GM19324 (cell line): ENCODE measurements around the gene VPS37B.

Experiments used
- ATAC-seq: cut with Tn5 transposase; IDR thresholded peaks from one replicate; pipeline ENCODE4 v1.9.1; 2021; ENCODE audit warnings: mild to moderate bottlenecking, moderate library complexity; ENCODE audit not compliant: unreplicated experiment, low FRiP score

The VPS37B gene

DNA sequence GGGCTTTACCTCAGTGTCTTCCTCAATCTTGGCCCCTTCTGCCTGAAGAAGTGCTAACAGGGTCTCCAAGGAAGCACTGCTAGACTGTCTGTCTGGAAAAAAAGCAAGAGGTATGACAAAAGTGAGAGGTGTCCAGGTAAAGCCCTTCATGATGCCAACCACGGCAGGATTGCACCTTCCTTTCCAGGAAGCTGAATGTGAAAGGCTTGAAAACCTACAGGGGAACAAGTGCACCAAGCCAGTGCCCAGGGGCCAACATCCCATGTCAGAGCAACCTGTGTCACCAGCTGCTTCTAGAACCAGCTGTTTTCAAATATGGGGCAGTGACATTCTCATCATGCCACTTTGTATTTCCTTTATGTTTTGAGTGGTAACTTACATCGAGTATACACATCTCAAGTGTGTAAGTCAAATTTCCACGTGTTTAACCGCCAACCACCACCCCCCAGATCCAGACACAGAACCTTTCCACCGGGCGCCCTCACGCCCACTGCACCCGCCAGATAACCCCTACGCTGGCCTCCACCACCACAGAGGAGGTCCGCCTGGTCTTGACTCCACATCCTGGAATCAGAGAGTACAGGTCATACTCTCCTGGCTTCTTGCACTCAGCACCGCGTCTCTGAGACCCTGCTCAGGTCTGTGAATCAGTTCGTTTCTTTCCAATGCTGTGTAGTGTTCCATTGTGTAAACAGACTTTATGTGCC lies 27.3 kb downstream of the VPS37B start:
- no peak for ATAC-seq

DNA sequence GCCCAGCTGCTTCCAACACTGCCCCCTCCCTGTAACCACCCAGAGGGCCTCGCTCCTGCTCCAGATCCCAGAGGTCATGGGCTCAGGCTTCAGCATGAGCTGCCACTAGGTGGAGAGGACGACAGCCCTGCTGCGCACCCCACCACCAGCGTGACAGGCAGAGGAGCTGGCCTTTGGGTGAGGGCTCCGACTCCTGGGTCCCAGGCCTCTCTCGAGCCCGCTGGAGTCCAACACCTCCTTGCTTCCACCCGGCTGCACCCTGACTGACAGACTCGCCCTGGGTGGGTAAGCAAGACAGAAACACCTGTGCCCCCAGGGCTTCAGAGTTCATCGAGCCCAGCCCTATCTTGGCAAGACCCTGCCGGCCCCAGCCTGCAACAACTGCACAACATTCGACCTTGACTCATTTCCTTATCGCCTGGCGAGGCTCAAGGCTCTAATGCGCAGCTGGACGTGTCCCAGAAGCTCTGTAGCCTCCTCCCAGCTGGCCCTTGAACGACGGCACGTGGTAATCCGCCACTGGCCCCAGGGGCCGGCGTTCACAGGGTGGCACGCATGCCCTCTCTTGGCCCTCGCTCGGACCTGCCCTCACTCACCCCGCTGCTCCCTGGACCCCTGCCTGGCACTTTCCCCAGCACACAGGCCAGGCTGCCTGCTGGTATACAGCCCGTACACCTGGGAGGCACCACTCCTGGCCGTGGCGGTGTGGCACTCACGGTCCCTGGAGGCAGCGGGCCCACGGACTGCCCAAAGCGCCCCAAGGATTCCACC lies 28.0 kb downstream of the VPS37B start:
- ATAC-seq: no peak

DNA sequence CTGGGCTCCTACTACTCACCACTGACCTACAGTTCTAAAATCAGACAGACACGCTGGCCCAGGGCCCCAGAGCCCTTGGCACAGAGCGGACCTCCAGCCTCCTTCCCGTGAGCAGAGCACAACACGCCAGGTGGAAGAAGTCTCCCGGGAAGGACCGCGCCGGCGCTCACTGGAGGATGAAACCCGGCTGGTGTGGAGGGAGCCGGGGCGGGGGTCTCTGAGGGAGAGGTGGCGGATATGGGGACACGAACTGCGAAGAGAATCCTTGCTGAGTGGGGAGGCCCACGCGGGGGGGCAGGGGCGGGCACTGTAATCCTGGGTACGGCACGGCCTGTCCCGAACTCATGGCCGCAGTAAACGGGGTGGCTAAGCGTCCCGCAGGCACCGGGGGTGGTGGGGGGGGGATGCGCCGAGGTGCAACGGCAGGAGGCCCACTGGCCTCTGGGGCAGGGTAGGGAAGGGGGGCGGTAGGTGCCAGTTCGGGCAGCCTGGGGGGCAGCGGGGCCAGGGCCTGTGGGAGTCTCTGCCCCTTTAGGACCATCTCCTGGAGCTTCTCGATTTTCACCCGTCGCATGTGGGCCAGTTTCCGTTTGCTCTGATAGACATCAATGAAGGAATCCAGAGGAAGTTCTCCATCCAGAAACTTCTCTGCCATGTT lies 28.8 kb downstream of the VPS37B start:
- ATAC-seq: no peak

DNA sequence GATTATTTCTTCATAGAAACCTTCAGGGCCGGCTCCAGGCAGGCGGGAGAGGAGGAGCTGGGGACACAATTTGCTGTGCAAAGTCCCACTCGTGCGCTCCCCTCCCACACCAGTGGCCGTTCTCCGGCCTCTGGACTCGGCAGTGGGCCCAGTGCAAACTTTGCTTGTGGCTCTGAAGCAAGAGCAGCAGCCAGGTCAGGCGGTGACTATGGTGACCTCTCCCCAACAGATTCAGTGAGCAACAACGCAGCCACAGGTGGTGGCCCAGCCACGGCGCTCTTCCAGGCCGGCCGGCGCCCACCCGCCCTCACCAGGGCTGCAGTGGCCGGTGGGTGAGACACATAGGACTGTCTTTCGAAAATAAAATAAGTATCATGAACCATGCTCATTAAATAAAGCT lies 29.5 kb downstream of the VPS37B start:
- ATAC-seq: no peak

DNA sequence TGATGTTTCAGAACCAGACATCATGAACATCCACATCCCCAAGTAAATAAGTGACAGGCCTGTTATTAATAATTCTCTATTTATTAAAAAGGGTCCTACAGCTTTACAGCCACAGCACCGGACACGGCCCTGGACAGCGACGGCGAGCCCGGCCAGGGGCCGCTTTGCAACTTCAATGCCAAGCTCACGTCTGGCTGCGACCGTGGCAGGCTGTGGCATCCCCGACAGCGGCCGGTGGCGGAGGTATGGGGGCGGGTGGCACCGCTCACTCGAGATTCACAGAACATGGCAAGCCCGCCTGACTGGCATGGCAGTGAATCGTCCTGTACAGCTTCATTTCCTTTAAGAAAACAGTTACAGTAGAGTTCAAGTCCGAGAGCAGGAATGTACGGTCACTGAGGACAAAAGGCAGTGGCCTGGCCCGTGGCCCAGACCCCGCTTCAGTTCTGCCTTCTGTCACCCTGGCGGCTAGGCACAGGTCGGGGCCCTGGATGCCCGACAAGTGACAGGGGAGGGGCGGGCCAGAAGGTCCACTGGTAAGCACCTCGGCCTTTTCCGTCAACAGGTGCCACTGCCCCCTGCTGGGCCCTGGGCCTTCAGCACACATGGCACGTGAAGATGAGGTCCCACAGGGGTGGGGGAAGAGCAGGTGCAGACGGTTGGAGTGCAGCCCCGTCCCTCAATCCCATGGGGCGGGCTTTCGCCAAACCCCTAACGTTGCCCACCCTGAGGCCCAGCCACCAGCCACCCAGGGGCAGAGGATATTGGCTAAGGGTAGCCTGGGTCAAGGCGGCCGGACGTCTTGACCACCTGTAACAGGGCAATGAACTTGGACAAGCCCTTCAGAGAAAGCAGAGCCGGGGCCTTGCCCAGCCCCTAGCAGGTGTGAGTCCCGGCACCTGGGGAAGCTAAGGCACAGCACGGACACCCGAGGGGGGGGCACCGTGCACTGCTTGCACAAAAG lies 30.4 kb downstream of the VPS37B start:
- no peak for ATAC-seq

DNA sequence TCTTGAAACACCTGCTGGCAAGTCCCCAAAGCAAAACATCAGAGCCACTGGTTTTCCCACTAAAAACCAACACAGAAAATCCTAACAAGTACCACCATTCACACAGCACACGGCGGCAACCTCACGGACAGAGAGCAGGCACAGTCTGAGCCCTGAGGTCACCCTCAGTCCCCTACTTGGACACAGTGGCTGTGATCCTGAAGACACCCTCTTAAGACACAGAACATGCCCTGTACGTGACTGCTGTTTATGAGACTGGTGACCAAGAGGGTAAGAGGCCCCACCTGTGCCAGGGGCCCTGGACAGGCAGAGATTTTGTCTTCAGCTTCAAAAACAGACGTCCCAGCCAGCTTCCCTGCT lies 31.1 kb downstream of the VPS37B start:
- ATAC-seq: no peak

DNA sequence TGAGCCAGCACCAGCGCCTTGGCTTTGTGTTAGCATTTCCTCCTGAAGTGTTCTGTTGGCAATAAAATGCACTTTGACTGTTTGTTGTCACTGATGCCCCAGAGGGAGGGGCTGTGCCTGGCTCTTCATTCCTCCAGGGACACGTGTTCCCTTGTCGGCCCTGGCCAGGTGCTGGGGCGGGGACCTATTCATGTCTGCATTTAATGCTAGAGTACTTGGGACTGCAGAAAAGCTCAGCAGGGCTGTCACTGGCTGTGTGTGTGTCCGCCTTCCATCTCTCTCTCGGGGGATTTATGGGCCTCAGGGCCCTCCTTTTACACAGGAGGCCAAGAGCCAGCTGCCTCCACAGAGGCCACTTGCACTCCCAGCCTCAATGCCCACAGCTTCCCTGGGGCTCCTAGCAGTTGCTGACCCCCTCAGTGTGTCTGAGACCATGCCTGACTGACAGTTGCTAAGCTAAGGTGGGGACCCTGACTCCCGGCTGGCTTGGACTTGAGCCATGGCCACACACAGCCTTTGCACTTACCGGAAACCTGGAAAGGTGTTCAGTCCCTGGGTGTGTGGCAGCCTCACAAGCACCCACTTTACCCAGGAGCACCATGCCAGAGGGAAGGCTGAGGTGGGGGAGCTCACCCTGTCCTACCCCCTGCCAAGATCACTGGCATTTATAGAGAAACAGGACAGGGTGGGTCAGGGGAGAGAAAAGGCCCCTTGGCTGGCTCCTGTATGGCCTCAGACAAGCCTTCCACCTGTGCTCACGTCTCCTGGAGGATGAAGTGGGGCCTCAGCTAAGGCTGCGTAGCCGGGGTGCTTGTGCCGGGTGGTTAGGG lies 32.8 kb downstream of the VPS37B start:
- ATAC-seq: no peak

DNA sequence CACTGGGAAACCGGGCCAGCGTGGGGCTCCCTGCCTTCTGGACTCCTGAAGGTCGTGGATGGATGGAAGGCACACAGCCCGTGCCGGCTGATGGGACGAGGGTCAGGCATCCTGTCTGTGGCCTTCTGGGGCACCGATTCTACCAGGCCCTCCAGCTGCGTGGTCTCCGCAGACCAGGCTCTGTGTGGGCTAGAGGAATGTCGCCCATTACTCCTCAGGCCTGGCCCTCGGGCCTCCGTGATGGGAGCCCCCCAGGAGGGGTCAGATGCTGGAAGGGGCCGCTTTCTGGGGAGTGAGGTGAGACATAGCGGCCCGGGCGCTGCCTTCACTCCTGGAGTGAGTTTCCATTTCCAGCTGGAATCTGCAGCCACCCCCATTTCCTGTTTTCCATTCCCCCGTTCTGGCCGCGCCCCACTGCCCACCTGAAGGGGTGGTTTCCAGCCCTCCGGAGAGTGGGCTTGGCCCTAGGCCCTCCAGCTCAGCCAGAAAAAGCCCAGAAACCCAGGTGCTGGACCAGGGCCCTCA lies 33.8 kb downstream of the VPS37B start:
- no peak for ATAC-seq

DNA sequence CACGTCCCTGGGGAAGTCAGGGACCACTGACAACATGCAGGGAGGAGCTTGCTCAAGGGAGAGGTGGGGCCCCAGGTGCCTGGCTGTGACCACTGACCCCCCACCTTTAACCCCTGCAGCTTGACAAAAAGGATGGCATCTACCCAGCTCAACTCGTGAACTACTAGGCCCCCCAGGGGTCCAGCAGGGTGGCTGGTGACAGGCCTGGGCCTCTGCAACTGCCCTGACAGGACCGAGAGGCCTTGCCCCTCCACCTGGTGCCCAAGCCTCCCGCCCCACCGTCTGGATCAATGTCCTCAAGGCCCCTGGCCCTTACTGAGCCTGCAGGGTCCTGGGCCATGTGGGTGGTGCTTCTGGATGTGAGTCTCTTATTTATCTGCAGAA lies 34.3 kb downstream of the VPS37B start:
- no peak for ATAC-seq

DNA sequence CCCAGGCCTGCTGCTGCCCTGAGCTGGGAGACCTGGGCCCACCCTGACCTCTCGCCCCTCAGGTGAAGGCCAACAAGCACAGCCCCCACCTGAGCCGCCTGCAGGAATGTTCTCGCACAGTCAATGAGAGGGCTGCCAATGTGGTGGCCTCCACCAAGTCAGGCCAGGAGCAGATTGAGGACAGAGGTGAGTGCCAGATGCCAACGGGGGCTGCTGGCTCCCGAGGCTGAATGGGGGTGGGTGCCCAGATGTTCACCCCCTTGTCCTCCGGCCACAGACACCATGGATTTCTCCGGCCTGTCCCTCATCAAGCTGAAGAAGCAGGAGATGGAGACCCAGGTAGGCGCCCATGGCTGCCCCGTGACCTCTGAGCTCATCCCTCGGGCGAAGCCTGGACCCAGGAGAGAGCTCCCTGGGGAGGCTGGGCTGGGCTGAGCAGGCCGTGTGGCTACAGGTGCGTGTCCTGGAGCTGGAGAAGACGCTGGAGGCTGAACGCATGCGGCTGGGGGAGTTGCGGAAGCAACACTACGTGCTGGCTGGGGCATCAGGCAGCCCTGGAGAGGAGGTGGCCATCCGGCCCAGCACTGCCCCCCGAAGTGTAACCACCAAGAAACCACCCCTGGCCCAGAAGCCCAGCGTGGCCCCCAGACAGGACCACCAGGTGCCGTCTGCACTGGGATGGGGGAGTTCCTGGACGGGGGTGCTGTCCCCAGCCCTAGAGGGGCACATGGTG lies 34.9 kb downstream of the VPS37B start:
- no peak for ATAC-seq

DNA sequence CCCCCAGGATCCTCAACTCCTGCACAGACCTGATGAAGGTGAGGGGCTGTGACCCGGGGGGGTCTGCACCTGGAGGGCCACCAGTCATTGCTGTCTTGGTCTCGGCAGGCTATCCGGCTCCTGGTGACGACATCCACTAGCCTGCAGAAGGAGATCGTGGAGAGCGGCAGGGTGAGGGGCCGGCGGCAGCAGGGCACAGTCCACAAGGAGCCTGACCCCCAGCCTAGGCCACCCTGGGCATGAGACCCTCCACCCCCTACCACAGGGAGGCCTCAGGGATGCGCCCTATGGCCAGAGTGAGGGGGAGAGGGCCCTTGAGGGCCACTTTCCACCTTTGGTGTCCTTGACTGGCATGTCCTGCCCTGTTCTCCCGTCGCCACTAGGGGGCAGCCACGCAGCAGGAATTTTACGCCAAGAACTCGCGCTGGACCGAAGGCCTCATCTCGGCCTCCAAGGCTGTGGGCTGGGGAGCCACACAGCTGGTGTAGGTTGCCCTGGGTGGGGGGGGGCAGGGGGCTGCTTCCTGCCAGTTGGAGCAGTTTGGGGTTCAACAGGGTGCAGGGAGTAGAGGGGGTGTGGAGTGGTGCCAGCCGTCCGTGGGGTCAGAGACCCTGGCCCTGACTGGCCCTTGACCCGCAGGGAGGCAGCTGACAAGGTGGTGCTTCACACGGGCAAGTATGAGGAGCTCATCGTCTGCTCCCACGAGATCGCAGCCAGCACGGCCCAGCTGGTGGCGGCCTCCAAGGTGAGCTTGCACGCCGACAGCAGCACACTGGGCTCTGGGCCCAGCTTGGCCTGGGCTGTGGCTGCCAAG lies 35.7 kb downstream of the VPS37B start:
- ATAC-seq: no peak

DNA sequence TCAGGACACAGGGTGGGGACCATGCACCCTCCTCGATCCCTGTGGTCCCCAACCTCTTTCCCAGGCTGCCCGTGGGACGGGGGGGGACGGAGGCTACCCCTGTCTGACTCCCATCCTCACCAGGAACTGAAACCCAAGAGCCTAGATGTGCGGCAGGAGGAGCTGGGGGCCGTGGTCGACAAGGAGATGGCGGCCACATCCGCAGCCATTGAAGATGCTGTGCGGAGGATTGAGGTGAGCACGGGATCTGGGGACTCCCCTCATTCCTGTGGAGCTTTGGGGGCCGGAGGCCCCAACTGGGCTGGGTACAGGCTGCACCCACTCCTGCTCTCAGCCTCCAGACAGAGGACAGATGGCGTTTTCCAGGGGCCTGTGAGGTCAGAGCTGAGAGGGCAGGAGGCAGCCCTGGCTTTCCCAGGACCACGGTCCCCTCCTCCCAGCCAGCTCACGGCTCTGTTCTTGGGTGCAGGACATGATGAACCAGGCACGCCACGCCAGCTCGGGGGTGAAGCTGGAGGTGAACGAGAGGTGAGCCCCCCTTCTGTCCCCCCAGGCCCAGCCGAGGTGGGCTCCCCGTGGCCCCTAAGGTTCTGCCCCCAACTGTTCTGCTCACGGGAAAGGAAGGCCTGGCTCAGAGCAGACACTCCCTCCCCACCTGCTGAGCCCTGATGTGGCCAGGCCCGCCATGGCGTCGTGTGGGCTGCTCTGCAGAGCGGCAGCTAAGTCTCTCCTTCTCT lies 36.5 kb downstream of the VPS37B start:
- no peak for ATAC-seq

DNA sequence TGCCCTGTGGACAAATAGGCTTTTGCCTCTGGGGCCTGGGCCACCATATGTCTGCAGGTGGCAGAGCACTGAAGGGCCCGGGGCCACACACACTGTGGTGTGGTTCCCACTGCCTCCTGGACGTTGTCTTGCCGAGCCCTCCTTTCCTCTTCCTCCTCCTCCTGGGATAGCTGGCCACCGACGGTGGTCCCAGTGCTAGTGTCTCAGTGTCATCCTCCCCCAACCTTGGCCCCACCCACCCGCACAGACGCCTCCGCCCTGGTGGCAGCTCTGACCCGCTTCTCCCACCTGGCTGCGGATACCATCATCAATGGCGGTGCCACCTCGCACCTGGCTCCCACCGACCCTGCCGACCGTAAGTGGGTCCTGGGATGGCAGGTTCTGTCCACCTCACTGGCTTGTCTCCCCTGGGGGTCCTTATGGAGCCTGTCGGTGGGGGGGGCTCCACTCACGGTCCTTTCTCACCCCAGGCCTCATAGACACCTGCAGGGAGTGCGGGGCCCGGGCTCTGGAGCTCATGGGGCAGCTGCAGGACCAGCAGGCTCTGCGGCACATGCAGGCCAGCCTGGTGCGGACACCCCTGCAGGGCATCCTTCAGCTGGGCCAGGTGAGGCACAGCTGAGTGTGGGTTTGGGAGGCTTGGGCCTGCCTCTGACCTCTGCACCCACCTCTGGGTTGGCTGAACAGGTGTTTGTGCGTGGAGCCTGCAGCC lies 37.2 kb downstream of the VPS37B start:
- no peak for ATAC-seq

DNA sequence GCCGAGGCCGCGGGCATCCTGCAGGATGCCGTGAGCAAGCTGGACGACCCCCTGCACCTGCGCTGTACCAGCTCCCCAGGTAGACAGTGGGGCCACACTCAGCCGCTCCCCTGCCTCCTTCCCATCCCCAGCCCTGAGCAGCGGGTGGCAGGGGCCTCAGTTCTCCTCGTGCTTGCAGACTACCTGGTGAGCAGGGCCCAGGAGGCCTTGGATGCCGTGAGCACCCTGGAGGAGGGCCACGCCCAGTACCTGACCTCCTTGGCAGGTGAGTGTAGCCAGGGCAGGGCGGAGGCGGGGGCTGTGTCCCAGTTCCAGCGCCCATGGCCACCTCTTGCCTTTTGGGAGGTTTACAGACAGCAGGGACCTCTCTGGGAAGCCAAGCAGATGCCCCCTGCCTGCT lies 37.8 kb downstream of the VPS37B start:
- ATAC-seq: no peak

DNA sequence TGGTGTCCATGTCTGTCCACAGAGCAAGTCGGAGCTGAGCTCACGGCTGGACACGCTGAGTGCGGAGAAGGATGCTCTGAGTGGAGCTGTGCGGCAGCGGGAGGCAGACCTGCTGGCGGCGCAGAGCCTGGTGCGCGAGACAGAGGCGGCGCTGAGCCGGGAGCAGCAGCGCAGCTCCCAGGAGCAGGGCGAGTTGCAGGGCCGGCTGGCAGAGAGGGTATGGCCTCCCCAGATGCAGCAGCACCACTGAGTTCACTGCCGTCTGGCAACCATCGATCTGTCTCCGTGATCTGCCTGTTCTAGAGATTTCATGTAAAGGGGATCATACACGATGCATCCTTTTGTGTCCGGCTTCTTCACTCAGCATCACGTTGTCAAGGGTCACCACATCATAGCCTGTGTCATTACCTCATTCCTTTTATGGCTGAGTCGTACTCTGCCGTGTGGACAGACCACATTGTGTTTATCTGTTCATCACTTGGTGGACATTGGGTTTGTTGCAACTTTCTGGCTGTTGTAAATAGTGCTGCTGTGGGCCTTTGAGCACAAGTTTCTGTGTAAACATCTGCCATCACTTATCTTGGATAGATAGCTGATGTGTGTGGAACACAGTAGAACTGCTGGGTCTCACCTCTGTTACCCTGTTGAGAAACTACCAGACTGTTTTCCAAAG lies 38.8 kb downstream of the VPS37B start:
- ATAC-seq: no peak
